Sigmoid colon (tissue), 4 donors: ENCODE data around the gene SPDYE1.

Experiments used
- CTCF ChIP-seq, 4 experiments: fragments of 450-650 bp in 3 of 4; fragments of 200-600 bp in 1 of 4; IDR thresholded peaks; one replicate each; pipeline ENCODE4 v1.5.1; 2016 to 2019; ENCODE audit warnings: antibody characterized with exemption in 4 of 4, mild to moderate bottlenecking in 3 of 4, moderate library complexity in 2 of 4
- EP300 ChIP-seq, 4 donors: sonication (generic); formaldehyde crosslinking; IDR thresholded peaks; one replicate each; pipeline ENCODE4 v1.6.1; 2017; ENCODE audit warnings: antibody characterized with exemption in 4 of 4
- POLR2A ChIP-seq, 2 donors: fragments of 450-650 bp; IDR thresholded peaks; one replicate each; pipeline ENCODE4 v1.6.1; 2016; ENCODE audit warnings: antibody characterized with exemption in 2 of 2, mild to moderate bottlenecking in 2 of 2, moderate library complexity in 2 of 2

GRCh38 chr7:43977525-43977924 lies 20.2 kb upstream of the SPDYE1 start:
- TF ChIP-seq EP300 (IDR thresholded peaks at IDR 0.05) (no peak), CTCF (IDR thresholded peaks at IDR 0.05) (no peak), POLR2A (IDR thresholded peaks at IDR 0.05) (no peak)
